Pancreas (tissue), 10 donors: ENCODE measurements around the gene GATAD1. TPM values are rescaled to one million over a fixed set of nuclear protein-coding genes. Genes with fewer than 3 reads are reported as not detected.

ENCODE experiments used
- ATAC-seq, 4 donors: fragments of 200-7000 bp; cut with Tn5 transposase; one replicate each; pipeline versions ENCODE4 v1.8.0 to v1.9.1; 2020; ENCODE audit warnings: mild to moderate bottlenecking in 4 of 4, moderate library complexity in 4 of 4
- DNase-seq, 6 donors: peaks; one replicate each; pipeline ENCODE4 v3.0.0-alpha.2; 2020
- FAIRE-seq: peaks from 2 replicates; lab custom pipeline; 2012; peaks lifted over from hg19 to GRCh38; lab: Jason Lieb, UNC
- H3K27ac ChIP-seq, 4 donors: fragments of 200-600 bp; sonication (generic); 1 replicate in 3 of 4; 2 replicates in 1 of 4; pipeline versions ENCODE4 v1.5.0 to v1.8.0; 2020
- H3K27me3 ChIP-seq, 4 donors: fragments of 200-600 bp; one replicate each; pipeline ENCODE4 v1.8.0; 2021
- H3K36me3 ChIP-seq, 3 donors: fragments of 200-600 bp; sonication (generic) in 1 of 3; one replicate each; pipeline versions ENCODE4 v1.5.0 to v1.8.0; 2020 to 2021
- H3K4me1 ChIP-seq, 3 donors: fragments of 200-600 bp; one replicate each; pipeline ENCODE4 v1.8.0; 2021
- H3K4me3 ChIP-seq, 4 donors: fragments of 200-600 bp; sonication (generic) in 2 of 4; one replicate each; pipeline versions ENCODE4 v1.5.0 to v1.8.0; 2020 to 2021
- H3K9me3 ChIP-seq, 4 donors: fragments of 200-600 bp; one replicate each; pipeline ENCODE4 v1.8.0; 2021
- WGBS, 2 donors: extraction: QIAGEN DNeasy Blood & Tissue Kit; methylation state at CpG; one replicate each; pipeline ENCODE4 v1.1.7; 2013; 5-methylcytosine and 5-hydroxymethylcytosine counted together
- intact Hi-C, 3 donors: fragments of 100-400 bp; cut with DNase I; formaldehyde crosslinking; loops; one replicate each; pipeline versions ENCODE4 v1.11.1 to v1.14.2; 2022
- polyA plus RNA-seq, 2 donors: library from polyadenylated mRNA; stranded (reverse); fragments of 200-250 nt; gene quantifications; one replicate each; pipeline ENCODE4 v1.2.3, GENCODE V29; 2013
- total RNA-seq, 6 donors: library from RNA; stranded (reverse); fragmentation: NEBNext Ultra II Directional in 4 of 6; extraction: Animal tissue kit (Norgen Biotek cat#: 25700) in 4 of 6; gene quantifications; one replicate each; pipeline versions ENCODE4 v1.2.1 to v1.2.4, GENCODE V29; 2021 to 2023
- TF ChIP-seq, protein P1 (sequence below), 4 donors: fragments of 200-600 bp; sonication (generic) in 3 of 4; IDR thresholded peaks; one replicate each; pipeline versions ENCODE4 v1.5.0 to v1.8.0; 2021; ENCODE audit warnings: antibody characterized with exemption in 4 of 4
- donor health status: healthy with polysubstance abuse.
- donor health status: DM: no; HTN: no; CAD: no; lungs with moderate emphysema.
- donor health status: DM: no; HTN: no; CAD: no.
- donor health status: control.
- donor health status: control.
- donor health status: Bipolar disorder and iron deficiency.
- donor health status: DM: yes; HTN: yes; CAD: no.
- donor health status: DM: no; HTN: no; CAD: no.
- donor health status: DM: no; HTN: no; CAD: no.
- donor health status: DM: yes; HTN: yes; CAD: no.

The GATAD1 gene, protein sequence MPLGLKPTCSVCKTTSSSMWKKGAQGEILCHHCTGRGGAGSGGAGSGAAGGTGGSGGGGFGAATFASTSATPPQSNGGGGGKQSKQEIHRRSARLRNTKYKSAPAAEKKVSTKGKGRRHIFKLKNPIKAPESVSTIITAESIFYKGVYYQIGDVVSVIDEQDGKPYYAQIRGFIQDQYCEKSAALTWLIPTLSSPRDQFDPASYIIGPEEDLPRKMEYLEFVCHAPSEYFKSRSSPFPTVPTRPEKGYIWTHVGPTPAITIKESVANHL
- total RNA-seq (10 to 100 TPM; 16.5 to 21.2 (median 20.0) TPM), polyA plus RNA-seq (10 to 100 TPM; 19.8 to 30.1 TPM)

DNA sequence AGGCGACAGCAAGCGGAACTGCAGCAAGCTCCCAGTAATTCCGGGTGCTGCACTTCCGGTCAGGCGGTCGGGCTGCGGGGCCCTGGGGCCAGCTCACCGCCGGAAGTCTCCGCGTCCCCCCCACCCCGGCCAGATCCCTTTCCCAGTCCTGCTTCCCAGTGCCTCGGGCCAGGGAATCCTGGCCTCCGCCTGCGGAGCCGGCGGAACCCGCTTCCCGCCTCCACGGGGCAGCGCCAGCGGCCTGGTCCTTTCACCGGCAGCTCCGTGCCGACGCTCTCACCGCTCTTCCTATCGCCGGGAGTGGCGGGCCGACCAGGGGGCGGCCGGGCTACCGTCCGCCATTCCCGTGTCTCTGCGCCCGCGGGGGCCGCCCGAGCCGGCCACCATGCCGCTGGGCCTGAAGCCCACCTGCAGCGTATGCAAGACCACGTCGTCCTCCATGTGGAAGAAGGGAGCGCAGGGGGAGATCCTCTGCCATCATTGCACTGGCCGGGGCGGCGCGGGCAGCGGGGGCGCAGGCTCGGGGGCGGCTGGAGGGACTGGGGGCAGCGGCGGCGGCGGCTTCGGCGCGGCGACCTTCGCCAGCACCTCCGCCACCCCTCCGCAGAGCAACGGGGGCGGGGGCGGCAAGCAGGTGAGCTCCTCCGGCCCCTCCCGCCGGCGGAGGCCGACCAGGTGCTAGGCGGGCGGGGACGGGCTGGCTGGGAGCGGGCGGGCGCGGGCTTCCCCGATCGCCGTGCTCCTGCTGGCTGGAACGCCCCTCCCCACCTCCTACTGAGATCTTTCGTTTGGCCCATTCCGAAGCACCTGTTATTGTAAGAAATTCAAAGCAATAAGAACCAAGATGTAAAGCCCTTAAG, at the start of gene GATAD1:
Gene GATAD1, plus strand, starts transcription at position 138 of the 860 bp plus-strand sequence. Its CDS starts 248 bp downstream, at position 386.
- peak within 1 kb of the TSS; percentile 84 to 99 (median 97) for H3K4me3 ChIP-seq
- TF ChIP-seq, protein P1, sequence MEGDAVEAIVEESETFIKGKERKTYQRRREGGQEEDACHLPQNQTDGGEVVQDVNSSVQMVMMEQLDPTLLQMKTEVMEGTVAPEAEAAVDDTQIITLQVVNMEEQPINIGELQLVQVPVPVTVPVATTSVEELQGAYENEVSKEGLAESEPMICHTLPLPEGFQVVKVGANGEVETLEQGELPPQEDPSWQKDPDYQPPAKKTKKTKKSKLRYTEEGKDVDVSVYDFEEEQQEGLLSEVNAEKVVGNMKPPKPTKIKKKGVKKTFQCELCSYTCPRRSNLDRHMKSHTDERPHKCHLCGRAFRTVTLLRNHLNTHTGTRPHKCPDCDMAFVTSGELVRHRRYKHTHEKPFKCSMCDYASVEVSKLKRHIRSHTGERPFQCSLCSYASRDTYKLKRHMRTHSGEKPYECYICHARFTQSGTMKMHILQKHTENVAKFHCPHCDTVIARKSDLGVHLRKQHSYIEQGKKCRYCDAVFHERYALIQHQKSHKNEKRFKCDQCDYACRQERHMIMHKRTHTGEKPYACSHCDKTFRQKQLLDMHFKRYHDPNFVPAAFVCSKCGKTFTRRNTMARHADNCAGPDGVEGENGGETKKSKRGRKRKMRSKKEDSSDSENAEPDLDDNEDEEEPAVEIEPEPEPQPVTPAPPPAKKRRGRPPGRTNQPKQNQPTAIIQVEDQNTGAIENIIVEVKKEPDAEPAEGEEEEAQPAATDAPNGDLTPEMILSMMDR (IDR thresholded peaks at IDR 0.05), result peak in 3 of 4 donors; percentile 89 to 92 (median 90)
- peaks cover 0 to 9% (median 0%) of the 10 kb centered on the region in 3 donors for H3K36me3 ChIP-seq
- H3K4me1 ChIP-seq, result peaks cover 13 to 17% (median 15%) of the 10 kb centered on the region in 3 donors
- H3K9me3 ChIP-seq, result no peaks in the 10 kb centered on the region
- ATAC-seq (peak; percentile 95 to 99 (median 96)), FAIRE-seq (no peak), DNase-seq (peak; percentile 91 to 96 (median 94))
- intact Hi-C loops, result loop anchor here in 1 of 3 donors (10.0 kb wide), 1 partner anchor 313 kb away; the partner anchor contains the start of gene CYP51A1
- peak within 1 kb of the TSS; percentile 94 to 99 (median 98) for H3K27ac ChIP-seq
- no peaks in the 10 kb centered on the region for H3K27me3 ChIP-seq
- 0% methylated on average over 64 to 87 of the region's 87 CpGs for WGBS, 2 donors

DNA sequence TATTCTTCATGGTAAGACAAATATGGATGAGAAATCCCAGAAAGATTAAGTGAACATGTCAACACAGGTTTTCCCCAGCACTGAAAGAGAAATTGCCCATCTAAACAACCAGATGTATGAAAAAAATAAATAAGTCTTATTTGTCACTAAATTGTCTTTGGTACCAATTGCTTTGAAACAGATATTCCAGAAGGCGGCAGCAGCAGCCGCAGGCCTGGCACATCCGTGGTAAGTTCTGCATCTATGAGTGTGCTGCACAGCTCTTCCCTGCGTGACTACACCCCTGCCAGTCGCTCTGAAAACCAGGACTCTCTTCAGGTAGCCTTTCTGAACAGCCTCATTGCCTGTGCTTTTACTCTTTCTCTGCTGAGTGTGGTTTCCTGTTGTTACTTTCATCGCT, 49.7 kb upstream of the GATAD1 start:
- TF ChIP-seq, protein P1 (IDR thresholded peaks at IDR 0.05), result no peak
- DNase-seq (no peak), ATAC-seq (no peak), FAIRE-seq (no peak)
- H3K4me1 ChIP-seq, result no peaks in the 10 kb centered on the region
- H3K27ac ChIP-seq, result no peak overlapping the region
- WGBS, 2 donors, result 91 to 94% methylated on average over 6 of the region's 6 CpGs
- no peaks in the 10 kb centered on the region for H3K9me3 ChIP-seq
- H3K27me3 ChIP-seq, result no peaks in the 10 kb centered on the region
- intact Hi-C loops, result no loop called here
- H3K4me3 ChIP-seq, result no peak overlapping the region
- H3K36me3 ChIP-seq, result peaks cover 0 to 26% (median 0%) of the 10 kb centered on the region in 3 donors

- intact Hi-C loops, result no loop called here
- no peak for FAIRE-seq
- TF ChIP-seq, protein P1 (IDR thresholded peaks at IDR 0.05), result no peak
These were observed 47.3 kb upstream of the GATAD1 start for GRCh38 chr7:92400013-92400412.

DNA sequence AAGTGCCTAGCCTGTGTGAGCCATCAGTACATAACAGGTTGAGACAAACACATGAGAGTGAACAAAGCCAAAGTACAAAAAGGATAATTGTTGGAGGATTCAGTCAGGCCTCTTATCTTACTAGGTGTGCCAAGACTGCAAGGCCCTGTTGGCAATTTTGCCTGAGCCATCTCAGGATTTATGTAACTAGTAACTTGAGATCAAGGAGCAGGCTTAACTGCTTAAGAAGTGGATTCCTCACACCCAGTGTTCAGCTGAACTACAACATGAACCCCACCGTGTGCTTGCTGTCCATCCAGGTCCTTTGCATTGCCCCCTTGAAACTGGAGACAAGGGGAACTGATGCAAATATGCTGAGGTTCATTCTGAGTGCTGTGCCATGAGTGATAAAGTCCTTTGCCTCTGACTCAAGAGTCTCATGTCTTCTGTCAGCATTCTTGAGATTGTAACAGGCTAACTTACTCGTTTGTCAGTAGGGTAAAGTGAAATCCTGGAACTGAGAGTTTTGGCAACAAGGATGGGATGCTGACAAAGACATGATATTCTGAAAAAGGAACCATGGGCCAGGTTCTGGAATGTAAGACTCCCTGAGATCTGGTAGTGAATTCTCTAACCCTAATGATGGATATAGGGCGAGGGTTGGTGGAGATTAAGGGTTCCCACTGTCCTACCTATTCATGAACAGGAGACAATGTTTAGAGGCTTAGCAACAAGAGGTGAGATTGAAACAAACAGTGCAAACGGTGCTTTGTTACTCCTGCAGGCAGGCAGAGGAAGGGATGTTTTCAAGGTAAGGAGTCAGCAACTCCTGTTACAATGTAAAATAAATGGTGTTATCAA, 44.1 kb upstream of the GATAD1 start:
- TF ChIP-seq, protein P1 (IDR thresholded peaks at IDR 0.05), result no peak
- Histone ChIP-seq H3K4me1 (no peaks in the 10 kb centered on the region), H3K4me3 (no peak overlapping the region), H3K27me3 (no peaks in the 10 kb centered on the region), H3K36me3 (peaks cover 0 to 18% (median 0%) of the 10 kb centered on the region in 3 donors), H3K9me3 (no peaks in the 10 kb centered on the region), H3K27ac (no peak overlapping the region)
- ATAC-seq (no peak), DNase-seq (no peak), FAIRE-seq (no peak)
- intact Hi-C loops, result no loop called here
- 71 to 73% methylated on average over 4 of the region's 4 CpGs for WGBS, 2 donors

More at GRCh38 chr7:92400013-92400412, 47.3 kb upstream of the GATAD1 start:
- 89 to 94% methylated on average over 2 of the region's 2 CpGs for WGBS, 2 donors
- Histone ChIP-seq H3K27me3 (no peaks in the 10 kb centered on the region), H3K4me1 (no peaks in the 10 kb centered on the region), H3K4me3 (no peak overlapping the region), H3K36me3 (peaks cover 0 to 26% (median 0%) of the 10 kb centered on the region in 3 donors), H3K9me3 (no peaks in the 10 kb centered on the region), H3K27ac (no peak overlapping the region)
- ATAC-seq (no peak), DNase-seq (no peak)
